Sigmoid colon (tissue), 4 donors: ENCODE measurements around the gene CYTH4.

Experiments used
- CTCF ChIP-seq, 4 experiments: fragments of 450-650 bp in 3 of 4; fragments of 200-600 bp in 1 of 4; IDR thresholded peaks; one replicate each; pipeline ENCODE4 v1.5.1; 2016 to 2019; ENCODE audit warnings: antibody characterized with exemption in 4 of 4, mild to moderate bottlenecking in 3 of 4, moderate library complexity in 2 of 4
- POLR2A ChIP-seq, 2 donors: fragments of 450-650 bp; IDR thresholded peaks; one replicate each; pipeline ENCODE4 v1.6.1; 2016; ENCODE audit warnings: antibody characterized with exemption in 2 of 2, mild to moderate bottlenecking in 2 of 2, moderate library complexity in 2 of 2
- POLR2AphosphoS5 ChIP-seq, 4 donors: sonication (generic); formaldehyde crosslinking; IDR thresholded peaks; one replicate each; pipeline ENCODE4 v1.6.1; 2017; ENCODE audit warnings: antibody characterized with exemption in 4 of 4

- TF ChIP-seq CTCF (IDR thresholded peaks at IDR 0.05): no peak
- TF ChIP-seq POLR2AphosphoS5 (IDR thresholded peaks at IDR 0.05): no peak
- TF ChIP-seq POLR2A (IDR thresholded peaks at IDR 0.05): no peak
Observed at GRCh38 chr22:37314315-37315074, 32.2 kb downstream of the CYTH4 start.
